HepG2 (cell line): ENCODE data around the gene HEMK1. TPM values are rescaled to one million over a fixed set of nuclear protein-coding genes. Genes with fewer than 3 reads are reported as not detected.

Experiments used
- FOXA3 ChIP-seq: IDR thresholded peaks from 2 replicates; pipeline ENCODE4 v1.6.1; 2016; ENCODE audit warnings: missing genetic modification reagents, missing compliant biosample characterization
- HNF4G ChIP-seq, 2 experiments: sonication (generic) in 1 of 2; formaldehyde crosslinking in 1 of 2; IDR thresholded peaks; 2 replicates each; pipeline versions ENCODE4 v1.4.0 to v1.6.1; 2011 to 2020; ENCODE audit warnings: borderline replicate concordance in 2 of 2, low read depth in 2 of 2, mild to moderate bottlenecking in 2 of 2, low read length in 1 of 2, missing genetic modification reagents in 1 of 2, moderate library complexity in 1 of 2
- MIXL1 ChIP-seq: IDR thresholded peaks from 2 replicates; pipeline ENCODE4 v1.6.1; 2016
- NCOA2 ChIP-seq: sonication (generic); formaldehyde crosslinking; IDR thresholded peaks from 2 replicates; pipeline ENCODE4 v1.8.0; 2022; ENCODE audit warnings: inconsistent platforms
- SMAD1 ChIP-seq: sonication (generic); formaldehyde crosslinking; IDR thresholded peaks from 2 replicates; pipeline ENCODE4 v1.4.0; 2020; ENCODE audit warnings: missing genetic modification reagents, low read depth, mild to moderate bottlenecking, borderline replicate concordance
- TCF7 ChIP-seq: sonication (generic); IDR thresholded peaks from 2 replicates; pipeline ENCODE4 v1.6.1; 2016; ENCODE audit warnings: antibody characterized with exemption, low read depth
- TEAD2 ChIP-seq: sonication (generic); formaldehyde crosslinking; IDR thresholded peaks from 2 replicates; pipeline ENCODE4 v1.9.0; 2021; ENCODE audit warnings: missing genetic modification reagents
- THAP11 ChIP-seq: IDR thresholded peaks from 2 replicates; pipeline ENCODE4 v1.6.1; 2016; ENCODE audit warnings: missing biosample characterization, missing genetic modification reagents
- ZNF563 ChIP-seq: sonication (generic); formaldehyde crosslinking; IDR thresholded peaks from 2 replicates; pipeline ENCODE4 v1.8.0; 2022; ENCODE audit warnings: mild to moderate bottlenecking, moderate library complexity, missing genetic modification reagents
- ZNF740 ChIP-seq: sonication (generic); formaldehyde crosslinking; IDR thresholded peaks from 2 replicates; pipeline ENCODE4 v1.4.0; 2020; ENCODE audit warnings: missing genetic modification reagents
- ZNF75D ChIP-seq: sonication (generic); formaldehyde crosslinking; IDR thresholded peaks from 2 replicates; pipeline ENCODE4 v1.8.1; 2023; ENCODE audit warnings: missing genetic modification reagents, mild to moderate bottlenecking, borderline replicate concordance
- polyA plus RNA-seq, 8 experiments: library from polyadenylated mRNA; depleted of rRNA in 3 of 8; stranded (reverse) in 7 of 8; unstranded in 1 of 8; fragments of >200 nt; fragmentation: Illumina TruSeq in 4 of 8; extraction: Trizol in 4 of 8; gene quantifications; 2 replicates each; pipeline versions ENCODE4 v1.2.1 to v1.2.3, GENCODE V29; 2011 to 2016; ENCODE audit warnings: low read depth in 4 of 8, missing spikeins in 1 of 8, mixed read lengths in 1 of 8; ENCODE audit not compliant: insufficient read depth in 1 of 8
- total RNA-seq, 5 experiments: library from RNA; depleted of rRNA; stranded (reverse); fragments of >200 nt; fragmentation: Illumina TruSeq; extraction: Trizol; gene quantifications; 2 replicates each; pipeline ENCODE4 v1.2.3, GENCODE V29; 2016; ENCODE audit warnings: low read depth in 1 of 5
- TF ChIP-seq, protein P1 (sequence below), 2 experiments: sonication (generic) in 1 of 2; formaldehyde crosslinking in 1 of 2; IDR thresholded peaks; 2 replicates each; pipeline versions ENCODE4 v1.6.1 to v1.9.0; 2014 to 2022; ENCODE audit warnings: antibody characterized with exemption in 1 of 2, borderline replicate concordance in 1 of 2, inconsistent platforms in 1 of 2, low read depth in 1 of 2, missing genetic modification reagents in 1 of 2
- TF ChIP-seq, protein P2 (sequence below): sonication (generic); formaldehyde crosslinking; IDR thresholded peaks from 2 replicates; pipeline ENCODE4 v1.4.0; 2020; ENCODE audit warnings: missing genetic modification reagents
- TF ChIP-seq, protein P3 (sequence below): sonication (generic); formaldehyde crosslinking; IDR thresholded peaks from 2 replicates; pipeline ENCODE4 v1.8.0; 2022; ENCODE audit warnings: mild to moderate bottlenecking, missing genetic modification reagents, moderate library complexity

The HEMK1 gene
- total and polyA plus RNA-seq, 2 of the 13 experiments (the other 11 are each of a cell fraction or from before 2014, with no cell fraction given) = 9.8 to 12.6 TPM

DNA sequence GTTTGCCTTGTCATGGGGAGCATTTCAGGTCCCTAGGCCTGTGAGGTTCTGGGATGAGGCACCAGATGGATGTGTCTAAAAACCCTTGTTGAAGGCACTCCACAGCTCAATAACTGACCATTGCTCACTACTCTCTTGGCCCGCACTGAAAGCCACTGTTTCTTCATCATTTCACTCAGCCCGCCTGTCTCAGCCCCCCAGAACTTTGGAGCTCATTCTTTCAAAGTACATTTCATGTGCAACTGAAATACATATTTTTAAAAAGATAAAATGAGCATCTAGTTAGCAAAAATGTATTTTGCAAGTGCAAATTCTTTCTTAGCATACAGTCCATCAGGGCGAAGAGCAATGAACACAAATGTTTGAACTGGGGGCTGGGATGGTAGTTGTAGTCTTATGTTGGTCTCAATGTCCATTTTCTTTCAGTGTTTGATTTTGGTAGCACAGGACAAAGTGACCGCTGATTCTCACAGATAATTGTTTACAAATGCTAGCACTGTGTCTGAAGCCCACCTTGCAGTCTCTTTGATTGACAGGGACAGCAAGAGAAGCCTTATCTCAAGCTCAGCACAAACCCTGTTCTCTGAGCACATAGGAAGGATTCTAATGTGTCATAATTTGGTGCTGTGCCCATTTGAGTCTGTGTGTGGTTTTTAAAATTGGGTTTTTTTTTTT, 19.6 kb downstream of the HEMK1 start (continued):
- no peak for TF ChIP-seq SMAD1
- TF ChIP-seq, protein P1, sequence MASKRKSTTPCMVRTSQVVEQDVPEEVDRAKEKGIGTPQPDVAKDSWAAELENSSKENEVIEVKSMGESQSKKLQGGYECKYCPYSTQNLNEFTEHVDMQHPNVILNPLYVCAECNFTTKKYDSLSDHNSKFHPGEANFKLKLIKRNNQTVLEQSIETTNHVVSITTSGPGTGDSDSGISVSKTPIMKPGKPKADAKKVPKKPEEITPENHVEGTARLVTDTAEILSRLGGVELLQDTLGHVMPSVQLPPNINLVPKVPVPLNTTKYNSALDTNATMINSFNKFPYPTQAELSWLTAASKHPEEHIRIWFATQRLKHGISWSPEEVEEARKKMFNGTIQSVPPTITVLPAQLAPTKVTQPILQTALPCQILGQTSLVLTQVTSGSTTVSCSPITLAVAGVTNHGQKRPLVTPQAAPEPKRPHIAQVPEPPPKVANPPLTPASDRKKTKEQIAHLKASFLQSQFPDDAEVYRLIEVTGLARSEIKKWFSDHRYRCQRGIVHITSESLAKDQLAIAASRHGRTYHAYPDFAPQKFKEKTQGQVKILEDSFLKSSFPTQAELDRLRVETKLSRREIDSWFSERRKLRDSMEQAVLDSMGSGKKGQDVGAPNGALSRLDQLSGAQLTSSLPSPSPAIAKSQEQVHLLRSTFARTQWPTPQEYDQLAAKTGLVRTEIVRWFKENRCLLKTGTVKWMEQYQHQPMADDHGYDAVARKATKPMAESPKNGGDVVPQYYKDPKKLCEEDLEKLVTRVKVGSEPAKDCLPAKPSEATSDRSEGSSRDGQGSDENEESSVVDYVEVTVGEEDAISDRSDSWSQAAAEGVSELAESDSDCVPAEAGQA (IDR thresholded peaks at IDR 0.05; ENCODE audit: low read depth) = no peak
- TF ChIP-seq, protein P1 (CRISPR knock-in tag; IDR thresholded peaks at IDR 0.05; ENCODE audit: borderline replicate concordance) = 0 out of 2 replicates have a peak, but pooled peaks have one; percentile 7
- TF ChIP-seq ZNF563 (CRISPR knock-in tag) = 0 out of 2 replicates have a peak, but pooled peaks have one; percentile 0
- TF ChIP-seq ZNF75D (CRISPR knock-in tag) = no peak
- peak; percentile 96 for TF ChIP-seq HNF4G (IDR thresholded peaks at IDR 0.05; ENCODE audit: borderline replicate concordance, low read depth, low read length)
- TF ChIP-seq HNF4G (CRISPR knock-in tag; IDR thresholded peaks at IDR 0.05; ENCODE audit: borderline replicate concordance, low read depth) = peak; percentile 60; the same call in 1 of the 2 replicates
- no peak for TF ChIP-seq TEAD2 (CRISPR knock-in tag)
- no peak for TF ChIP-seq ZNF740
- TF ChIP-seq, protein P2, sequence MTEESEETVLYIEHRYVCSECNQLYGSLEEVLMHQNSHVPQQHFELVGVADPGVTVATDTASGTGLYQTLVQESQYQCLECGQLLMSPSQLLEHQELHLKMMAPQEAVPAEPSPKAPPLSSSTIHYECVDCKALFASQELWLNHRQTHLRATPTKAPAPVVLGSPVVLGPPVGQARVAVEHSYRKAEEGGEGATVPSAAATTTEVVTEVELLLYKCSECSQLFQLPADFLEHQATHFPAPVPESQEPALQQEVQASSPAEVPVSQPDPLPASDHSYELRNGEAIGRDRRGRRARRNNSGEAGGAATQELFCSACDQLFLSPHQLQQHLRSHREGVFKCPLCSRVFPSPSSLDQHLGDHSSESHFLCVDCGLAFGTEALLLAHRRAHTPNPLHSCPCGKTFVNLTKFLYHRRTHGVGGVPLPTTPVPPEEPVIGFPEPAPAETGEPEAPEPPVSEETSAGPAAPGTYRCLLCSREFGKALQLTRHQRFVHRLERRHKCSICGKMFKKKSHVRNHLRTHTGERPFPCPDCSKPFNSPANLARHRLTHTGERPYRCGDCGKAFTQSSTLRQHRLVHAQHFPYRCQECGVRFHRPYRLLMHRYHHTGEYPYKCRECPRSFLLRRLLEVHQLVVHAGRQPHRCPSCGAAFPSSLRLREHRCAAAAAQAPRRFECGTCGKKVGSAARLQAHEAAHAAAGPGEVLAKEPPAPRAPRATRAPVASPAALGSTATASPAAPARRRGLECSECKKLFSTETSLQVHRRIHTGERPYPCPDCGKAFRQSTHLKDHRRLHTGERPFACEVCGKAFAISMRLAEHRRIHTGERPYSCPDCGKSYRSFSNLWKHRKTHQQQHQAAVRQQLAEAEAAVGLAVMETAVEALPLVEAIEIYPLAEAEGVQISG = no peak
- TF ChIP-seq NCOA2 (CRISPR knock-in tag) = peak; percentile 79
- TF ChIP-seq MIXL1 (CRISPR knock-in tag) = peak; percentile 78
- peak; percentile 71 for TF ChIP-seq TCF7
- TF ChIP-seq FOXA3 = peak; percentile 80
- TF ChIP-seq, protein P3, sequence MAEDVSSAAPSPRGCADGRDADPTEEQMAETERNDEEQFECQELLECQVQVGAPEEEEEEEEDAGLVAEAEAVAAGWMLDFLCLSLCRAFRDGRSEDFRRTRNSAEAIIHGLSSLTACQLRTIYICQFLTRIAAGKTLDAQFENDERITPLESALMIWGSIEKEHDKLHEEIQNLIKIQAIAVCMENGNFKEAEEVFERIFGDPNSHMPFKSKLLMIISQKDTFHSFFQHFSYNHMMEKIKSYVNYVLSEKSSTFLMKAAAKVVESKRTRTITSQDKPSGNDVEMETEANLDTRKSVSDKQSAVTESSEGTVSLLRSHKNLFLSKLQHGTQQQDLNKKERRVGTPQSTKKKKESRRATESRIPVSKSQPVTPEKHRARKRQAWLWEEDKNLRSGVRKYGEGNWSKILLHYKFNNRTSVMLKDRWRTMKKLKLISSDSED (CRISPR knock-in tag) = no peak
- TF ChIP-seq THAP11 = peak; percentile 41; the same call in 1 of the 2 replicates
